ENCODE results near the gene YRDC. TPM values are rescaled to one million over a fixed set of nuclear protein-coding genes. Genes with fewer than 3 reads are reported as not detected.

The YRDC gene
- polyA plus RNA-seq, 1 donor from 2014 or later: 14.9 TPM

GRCh38 chr1:37765916-37766664, 41.9 kb downstream of the YRDC start:
- peaks cover 0 to 16% (median 11%) of the 10 kb centered on the region in 3 donors for H3K4me1 Mint-ChIP-seq
- peak overlapping the region in 3 of 4 donors; percentile 58 to 85 (median 82) for H3K4me3 Mint-ChIP-seq
- H3K27me3 Mint-ChIP-seq: peaks cover 75% of the 10 kb centered on the region
- H3K27ac Mint-ChIP-seq: peak overlapping the region in 1 of 3 donors; percentile 23
- H3K9me3 Mint-ChIP-seq: no peaks in the 10 kb centered on the region
- H3K36me3 Mint-ChIP-seq: no peaks in the 10 kb centered on the region

- H3K36me3 Mint-ChIP-seq: no peaks in the 10 kb centered on the region
- peaks cover 70% of the 10 kb centered on the region for H3K27me3 Mint-ChIP-seq
- H3K27ac Mint-ChIP-seq: peak within 1 kb of the TSS in 2 of 3 donors; percentile 55 to 63
- peaks cover 0 to 16% (median 11%) of the 10 kb centered on the region in 3 donors for H3K4me1 Mint-ChIP-seq
- no peaks in the 10 kb centered on the region for H3K9me3 Mint-ChIP-seq
- peak within 1 kb of the TSS in 3 of 4 donors; percentile 58 to 85 (median 82) for H3K4me3 Mint-ChIP-seq
Measured at GRCh38 chr1:37764888-37765441, 43.0 kb downstream of the YRDC start, which contains the start of gene EPHA10. Gene EPHA10 (minus strand): TSS chr1:37765120. CDS start chr1:37765066, 54 bp downstream.

GRCh38 chr1:37764414-37764825, 43.6 kb downstream of the YRDC start:
- no peaks in the 10 kb centered on the region for H3K9me3 Mint-ChIP-seq
- peaks cover 0 to 16% (median 11%) of the 10 kb centered on the region in 3 donors for H3K4me1 Mint-ChIP-seq
- H3K27ac Mint-ChIP-seq: peak overlapping the region in 1 of 3 donors; percentile 63
- peak overlapping the region in 2 of 4 donors; percentile 30 to 83 for H3K4me3 Mint-ChIP-seq
- H3K27me3 Mint-ChIP-seq: peaks cover 69% of the 10 kb centered on the region
- no peaks in the 10 kb centered on the region for H3K36me3 Mint-ChIP-seq

GRCh38 chr1:37763791-37764413, 44.1 kb downstream of the YRDC start:
- H3K4me1 Mint-ChIP-seq: peaks cover 0 to 16% (median 11%) of the 10 kb centered on the region in 3 donors
- H3K9me3 Mint-ChIP-seq: no peaks in the 10 kb centered on the region
- peak overlapping the region in 1 of 3 donors; percentile 63 for H3K27ac Mint-ChIP-seq
- H3K27me3 Mint-ChIP-seq: peaks cover 66% of the 10 kb centered on the region
- peak overlapping the region in 1 of 4 donors; percentile 20 for H3K4me3 Mint-ChIP-seq
- H3K36me3 Mint-ChIP-seq: no peaks in the 10 kb centered on the region

- H3K36me3 Mint-ChIP-seq: no peaks in the 10 kb centered on the region
- no peak overlapping the region for H3K27ac Mint-ChIP-seq
- no peak overlapping the region for H3K4me3 Mint-ChIP-seq
- peaks cover 0 to 16% (median 11%) of the 10 kb centered on the region in 3 donors for H3K4me1 Mint-ChIP-seq
- peaks cover 57% of the 10 kb centered on the region for H3K27me3 Mint-ChIP-seq
- H3K9me3 Mint-ChIP-seq: no peaks in the 10 kb centered on the region
Measured at GRCh38 chr1:37762516-37762915, 45.5 kb downstream of the YRDC start.

- Mint-ChIP-seq H3K27ac (no peak overlapping the region), H3K4me1 (peaks cover 0 to 14% (median 9%) of the 10 kb centered on the region in 3 donors), H3K36me3 (no peaks in the 10 kb centered on the region), H3K4me3 (no peak overlapping the region), H3K9me3 (no peaks in the 10 kb centered on the region), H3K27me3 (peaks cover 50% of the 10 kb centered on the region)
Measured at GRCh38 chr1:37761416-37762095, 46.5 kb downstream of the YRDC start.

GRCh38 chr1:37759451-37759850, 48.6 kb downstream of the YRDC start:
- Mint-ChIP-seq H3K9me3 (no peaks in the 10 kb centered on the region), H3K27ac (no peak overlapping the region)

GRCh38 chr1:37755951-37756560, 52.0 kb downstream of the YRDC start:
- H3K4me3 Mint-ChIP-seq: peak overlapping the region in 1 of 4 donors; percentile 23

More at GRCh38 chr1:37759451-37759850, 48.6 kb downstream of the YRDC start:
- no peaks in the 10 kb centered on the region for H3K4me1 Mint-ChIP-seq
- H3K27me3 Mint-ChIP-seq: peaks cover 31% of the 10 kb centered on the region
- H3K4me3 Mint-ChIP-seq: no peak overlapping the region
- no peaks in the 10 kb centered on the region for H3K36me3 Mint-ChIP-seq

GRCh38 chr1:37755290-37755689, 52.7 kb downstream of the YRDC start:
- no peaks in the 10 kb centered on the region for H3K36me3 Mint-ChIP-seq
- H3K27ac Mint-ChIP-seq: no peak overlapping the region
- peaks cover 0 to 5% (median 5%) of the 10 kb centered on the region in 3 donors for H3K4me1 Mint-ChIP-seq
- no peaks in the 10 kb centered on the region for H3K9me3 Mint-ChIP-seq
- H3K4me3 Mint-ChIP-seq: peak overlapping the region in 1 of 4 donors; percentile 15
- peaks cover 21% of the 10 kb centered on the region for H3K27me3 Mint-ChIP-seq

More at GRCh38 chr1:37755951-37756560, 52.0 kb downstream of the YRDC start:
- no peaks in the 10 kb centered on the region for H3K36me3 Mint-ChIP-seq
- no peaks in the 10 kb centered on the region for H3K9me3 Mint-ChIP-seq
- peaks cover 0 to 5% (median 5%) of the 10 kb centered on the region in 3 donors for H3K4me1 Mint-ChIP-seq
- no peak overlapping the region for H3K27ac Mint-ChIP-seq
- peaks cover 21% of the 10 kb centered on the region for H3K27me3 Mint-ChIP-seq

- H3K4me1 Mint-ChIP-seq: peaks cover 0 to 5% (median 5%) of the 10 kb centered on the region in 3 donors
- H3K27me3 Mint-ChIP-seq: peaks cover 21% of the 10 kb centered on the region
- no peaks in the 10 kb centered on the region for H3K9me3 Mint-ChIP-seq
- peak overlapping the region in 3 of 4 donors; percentile 55 to 84 (median 73) for H3K4me3 Mint-ChIP-seq
- no peak overlapping the region for H3K27ac Mint-ChIP-seq
- no peaks in the 10 kb centered on the region for H3K36me3 Mint-ChIP-seq
Measured at GRCh38 chr1:37753473-37754321, 54.3 kb downstream of the YRDC start.

Other genes starting within 250 kb of the YRDC start
- gene GNL2, start 212.3 kb downstream of the YRDC start, polyA plus RNA-seq: 64.4 TPM
- gene RSPO1, start 173.3 kb downstream of the YRDC start, polyA plus RNA-seq: not detected
- 1.4 TPM for gene CDCA8, start 115.7 kb downstream of the YRDC start, polyA plus RNA-seq
- gene EPHA10, start 43.1 kb downstream of the YRDC start, polyA plus RNA-seq: not detected
- gene MANEAL, start 14.4 kb downstream of the YRDC start, polyA plus RNA-seq: 2.7 TPM
- gene C1orf122, start 418 bp downstream of the YRDC start, polyA plus RNA-seq: 30.6 TPM
- gene MTF1, start 51.4 kb upstream of the YRDC start, polyA plus RNA-seq: 23.6 TPM
- gene INPP5B, start 138.8 kb upstream of the YRDC start, polyA plus RNA-seq: 24.2 TPM
- gene SF3A3, start 181.8 kb upstream of the YRDC start, polyA plus RNA-seq: 70.7 TPM
- gene FHL3, start 197.3 kb upstream of the YRDC start, polyA plus RNA-seq: 1.7 TPM
- 18.9 TPM for gene UTP11, start 204.5 kb upstream of the YRDC start, polyA plus RNA-seq
- not detected for gene POU3F1, start 238.6 kb upstream of the YRDC start, polyA plus RNA-seq

All from IgD-negative memory B cell (primary cell).